Stimulated activated CD4-positive, alpha-beta T cell treated with anti-CD3 and anti-CD28 coated beads, Interleukin-12 subunit alpha, Interleukin-12 subunit beta, amount 100 ng/mL, for 24 hours (primary cell): Measurements from ENCODE around the gene GASK1B.

Experiments used
- DNase-seq, 2 experiments: peaks; one replicate each; pipeline ENCODE4 v3.0.0-alpha.2; 2020; ENCODE audit warnings: low read depth in 2 of 2

The GASK1B gene

GRCh38 chr4:158146736-158147135, 26.1 kb downstream of the GASK1B start:
- no peak for DNase-seq

GRCh38 chr4:158139086-158139485, 33.7 kb downstream of the GASK1B start:
- no peak for DNase-seq

- DNase-seq = no peak
These were observed 38.6 kb downstream of the GASK1B start for GRCh38 chr4:158134222-158134621.

GRCh38 chr4:158133551-158133950, 39.3 kb downstream of the GASK1B start:
- no peak for DNase-seq

GRCh38 chr4:158131027-158131426, 41.8 kb downstream of the GASK1B start:
- no peak for DNase-seq

- DNase-seq = no peak
These were observed 42.6 kb downstream of the GASK1B start for GRCh38 chr4:158130204-158130603.

- no peak for DNase-seq
These were observed 43.1 kb downstream of the GASK1B start for GRCh38 chr4:158129694-158130093.

GRCh38 chr4:158128540-158128939, 44.3 kb downstream of the GASK1B start:
- DNase-seq = no peak

GRCh38 chr4:158125310-158125709, 47.5 kb downstream of the GASK1B start:
- DNase-seq = no peak
